D721Med (cell line): ENCODE results near the gene LINS1.

ENCODE experiments used
- DNase-seq: peaks from one replicate; pipeline ENCODE4 v3.0.0; 2011; ENCODE audit warnings: low spot score; ENCODE audit not compliant: insufficient read length
- FAIRE-seq: peaks from 2 replicates; lab custom pipeline; 2011; peaks lifted over from hg19 to GRCh38; lab: Jason Lieb, UNC
- TF ChIP-seq, protein P1 (sequence below): IDR thresholded peaks from 2 replicates; pipeline ENCODE4 v1.5.1; 2012; ENCODE audit warnings: mild to moderate bottlenecking, control low read depth; ENCODE audit not compliant: insufficient read depth; ENCODE audit errors: missing control alignments

LINS1 gene

DNA sequence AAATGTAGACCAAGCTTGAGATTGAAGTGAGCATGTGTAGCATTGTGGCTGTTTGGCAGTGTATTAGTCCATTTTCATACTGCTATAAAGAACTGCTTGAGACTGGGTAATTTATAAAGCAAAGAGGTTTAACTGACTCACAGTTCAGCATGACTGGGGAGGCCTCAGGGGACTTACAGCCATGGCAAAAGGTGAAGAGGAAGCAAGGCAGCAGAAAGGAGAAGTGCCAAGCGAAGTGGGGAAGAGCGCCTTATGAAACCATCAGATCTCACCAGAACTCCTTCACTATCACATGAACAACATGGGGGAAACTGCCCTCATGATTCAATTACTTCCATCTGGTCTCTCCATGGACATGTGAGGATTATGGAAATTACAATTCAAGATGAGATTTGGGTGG is 64.7 kb downstream of the LINS1 start:
- TF ChIP-seq, protein P1, sequence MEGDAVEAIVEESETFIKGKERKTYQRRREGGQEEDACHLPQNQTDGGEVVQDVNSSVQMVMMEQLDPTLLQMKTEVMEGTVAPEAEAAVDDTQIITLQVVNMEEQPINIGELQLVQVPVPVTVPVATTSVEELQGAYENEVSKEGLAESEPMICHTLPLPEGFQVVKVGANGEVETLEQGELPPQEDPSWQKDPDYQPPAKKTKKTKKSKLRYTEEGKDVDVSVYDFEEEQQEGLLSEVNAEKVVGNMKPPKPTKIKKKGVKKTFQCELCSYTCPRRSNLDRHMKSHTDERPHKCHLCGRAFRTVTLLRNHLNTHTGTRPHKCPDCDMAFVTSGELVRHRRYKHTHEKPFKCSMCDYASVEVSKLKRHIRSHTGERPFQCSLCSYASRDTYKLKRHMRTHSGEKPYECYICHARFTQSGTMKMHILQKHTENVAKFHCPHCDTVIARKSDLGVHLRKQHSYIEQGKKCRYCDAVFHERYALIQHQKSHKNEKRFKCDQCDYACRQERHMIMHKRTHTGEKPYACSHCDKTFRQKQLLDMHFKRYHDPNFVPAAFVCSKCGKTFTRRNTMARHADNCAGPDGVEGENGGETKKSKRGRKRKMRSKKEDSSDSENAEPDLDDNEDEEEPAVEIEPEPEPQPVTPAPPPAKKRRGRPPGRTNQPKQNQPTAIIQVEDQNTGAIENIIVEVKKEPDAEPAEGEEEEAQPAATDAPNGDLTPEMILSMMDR, result no peak
- no peak for FAIRE-seq
- no peak for DNase-seq

DNA sequence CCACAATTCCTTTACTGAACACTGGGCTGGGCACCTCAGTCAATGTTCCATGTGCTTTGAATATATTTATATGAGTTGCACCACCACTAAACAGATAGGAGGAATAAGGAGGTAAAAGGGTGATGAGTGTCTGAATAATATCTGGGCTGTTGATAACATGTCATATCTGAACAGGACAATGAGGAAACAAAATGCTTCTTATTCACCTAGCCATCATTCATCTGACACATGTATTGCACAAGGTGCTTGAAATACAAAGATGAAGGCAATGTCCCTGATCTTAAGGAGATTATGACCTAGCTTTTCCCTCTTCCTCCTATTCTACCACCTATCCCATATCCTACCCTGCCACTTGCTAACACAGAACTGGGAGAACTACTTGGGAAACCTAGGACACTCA is 65.3 kb downstream of the LINS1 start:
- DNase-seq (no peak), FAIRE-seq (no peak)
- TF ChIP-seq, protein P1, result no peak

GRCh38 chr15:100533886-100534285 is 68.1 kb downstream of the LINS1 start:
- DNase-seq, result no peak
- TF ChIP-seq, protein P1, result no peak
- FAIRE-seq, result no peak

DNA sequence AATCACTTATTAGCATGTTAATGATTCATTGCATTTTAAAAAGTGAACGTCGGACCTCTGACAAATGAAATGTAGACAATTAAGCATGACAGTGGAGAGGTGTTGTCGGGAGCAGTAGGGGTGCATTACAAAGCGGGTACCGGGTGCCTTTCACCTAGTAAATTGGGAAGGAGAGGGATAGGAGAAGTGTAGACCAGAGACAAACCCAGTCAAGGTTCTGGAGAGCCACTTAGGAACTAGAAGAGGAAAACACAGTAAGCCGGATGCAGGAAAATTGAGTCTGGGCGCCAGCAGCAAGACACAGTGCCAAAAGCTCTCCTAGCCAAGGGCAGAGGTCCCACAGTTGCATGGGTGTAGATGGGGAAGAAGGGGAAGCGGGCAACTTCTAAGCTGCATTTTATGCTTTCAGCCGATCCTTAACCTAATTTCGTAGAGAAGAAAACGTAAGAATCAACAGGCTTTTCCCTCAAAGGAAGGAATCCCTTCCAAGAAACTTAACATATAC is 70.1 kb downstream of the LINS1 start:
- no peak for DNase-seq
- TF ChIP-seq, protein P1, result no peak
- no peak for FAIRE-seq

GRCh38 chr15:100531204-100531603 is 70.8 kb downstream of the LINS1 start:
- DNase-seq (no peak), FAIRE-seq (no peak)
- TF ChIP-seq, protein P1, result no peak

DNA sequence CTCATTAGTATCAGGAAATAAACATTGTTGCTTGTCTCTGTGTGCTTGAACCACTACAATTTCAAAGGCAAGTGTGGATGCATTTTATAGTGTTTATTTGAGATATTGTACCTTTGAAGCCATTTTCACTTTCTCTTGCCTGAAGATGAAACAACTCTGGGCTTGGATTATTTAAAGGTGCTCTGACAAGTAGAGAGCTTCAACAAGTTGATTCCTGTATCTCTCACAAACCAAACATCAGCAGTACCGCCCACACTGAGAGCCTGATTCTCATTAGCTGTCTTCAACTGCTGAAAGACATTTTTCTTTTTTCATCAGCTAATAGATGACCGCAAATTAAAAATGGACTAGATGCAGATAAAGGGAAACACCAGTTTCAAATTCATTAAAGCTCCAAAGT is 72.4 kb downstream of the LINS1 start:
- TF ChIP-seq, protein P1, result no peak
- no peak for DNase-seq
- FAIRE-seq, result no peak

GRCh38 chr15:100528833-100529428 is 73.1 kb downstream of the LINS1 start, which contains the start of gene CERS3:
CERS3 (minus strand) TSS chr15:100528950; CDS start chr15:100501849, 27,101 bp downstream.
- DNase-seq (no peak), FAIRE-seq (no peak)
- TF ChIP-seq, protein P1, result no peak
